Smooth muscle cell of bladder (primary cell): ENCODE data around the gene HACD2. TPM values are rescaled to one million over a fixed set of nuclear protein-coding genes. Genes with fewer than 3 reads are reported as not detected.

Experiments used
- total RNA-seq: library from RNA; depleted of rRNA; stranded (reverse); fragments of >200 nt; gene quantifications from 2 replicates; pipeline ENCODE4 v1.2.3, GENCODE V29; 2014

HACD2 gene
- 11.2 and 17.5 TPM in 2 replicates for total RNA-seq

GRCh38 chr3:123584988-123585937, at the start of gene HACD2:
TSS of gene HACD2 (minus strand) at chr3:123585053. CDS start at chr3:123585027, 26 bp downstream.

GRCh38 chr3:123448536-123449101, 136.2 kb downstream of the HACD2 start, which contains the start of gene ADCY5:
TSS of gene ADCY5 (minus strand) at chr3:123449090. CDS start at chr3:123448545, 545 bp downstream.

Other genes with a start within 250 kb of the HACD2 start
- gene ADCY5, start 136.0 kb downstream of the HACD2 start, total RNA-seq, result 0.28 and 0.46 TPM in 2 replicates